Esophagus muscularis mucosa (tissue), 4 donors: ENCODE data around the gene TENT5C.

Experiments
- EP300 ChIP-seq: sonication (generic); formaldehyde crosslinking; IDR thresholded peaks from one replicate; pipeline ENCODE4 v1.6.1; 2017; ENCODE audit warnings: antibody characterized with exemption
- POLR2A ChIP-seq: fragments of 450-650 bp; IDR thresholded peaks from one replicate; pipeline ENCODE4 v1.6.1; 2017; ENCODE audit warnings: antibody characterized with exemption, moderate library complexity, mild to moderate bottlenecking, low read depth
- POLR2AphosphoS5 ChIP-seq, 2 donors: sonication (generic); formaldehyde crosslinking; IDR thresholded peaks; one replicate each; pipeline ENCODE4 v1.6.1; 2017; ENCODE audit warnings: antibody characterized with exemption in 2 of 2
- TF ChIP-seq, protein P1 (sequence below), 3 experiments: fragments of 200-600 bp in 2 of 3; fragments of 450-650 bp in 1 of 3; sonication (generic) in 2 of 3; IDR thresholded peaks; one replicate each; pipeline ENCODE4 v1.5.1; 2017 to 2019; ENCODE audit warnings: antibody characterized with exemption in 3 of 3, mild to moderate bottlenecking in 2 of 3, moderate library complexity in 1 of 3

DNA sequence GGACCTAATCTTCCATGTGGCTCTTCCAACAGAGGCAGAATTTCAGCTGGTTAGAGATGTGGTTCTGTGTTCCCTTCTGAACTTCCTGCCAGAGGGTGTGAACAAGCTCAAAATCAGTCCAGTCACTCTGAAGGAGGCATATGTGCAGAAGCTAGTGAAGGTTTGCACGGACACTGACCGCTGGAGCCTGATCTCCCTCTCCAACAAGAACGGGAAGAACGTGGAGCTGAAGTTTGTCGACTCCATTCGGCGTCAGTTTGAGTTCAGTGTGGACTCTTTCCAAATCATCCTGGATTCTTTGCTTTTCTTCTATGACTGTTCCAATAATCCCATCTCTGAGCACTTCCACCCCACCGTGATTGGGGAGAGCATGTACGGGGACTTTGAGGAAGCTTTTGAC is 17.3 kb downstream of the TENT5C start:
- TF ChIP-seq, protein P1, sequence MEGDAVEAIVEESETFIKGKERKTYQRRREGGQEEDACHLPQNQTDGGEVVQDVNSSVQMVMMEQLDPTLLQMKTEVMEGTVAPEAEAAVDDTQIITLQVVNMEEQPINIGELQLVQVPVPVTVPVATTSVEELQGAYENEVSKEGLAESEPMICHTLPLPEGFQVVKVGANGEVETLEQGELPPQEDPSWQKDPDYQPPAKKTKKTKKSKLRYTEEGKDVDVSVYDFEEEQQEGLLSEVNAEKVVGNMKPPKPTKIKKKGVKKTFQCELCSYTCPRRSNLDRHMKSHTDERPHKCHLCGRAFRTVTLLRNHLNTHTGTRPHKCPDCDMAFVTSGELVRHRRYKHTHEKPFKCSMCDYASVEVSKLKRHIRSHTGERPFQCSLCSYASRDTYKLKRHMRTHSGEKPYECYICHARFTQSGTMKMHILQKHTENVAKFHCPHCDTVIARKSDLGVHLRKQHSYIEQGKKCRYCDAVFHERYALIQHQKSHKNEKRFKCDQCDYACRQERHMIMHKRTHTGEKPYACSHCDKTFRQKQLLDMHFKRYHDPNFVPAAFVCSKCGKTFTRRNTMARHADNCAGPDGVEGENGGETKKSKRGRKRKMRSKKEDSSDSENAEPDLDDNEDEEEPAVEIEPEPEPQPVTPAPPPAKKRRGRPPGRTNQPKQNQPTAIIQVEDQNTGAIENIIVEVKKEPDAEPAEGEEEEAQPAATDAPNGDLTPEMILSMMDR (IDR thresholded peaks at IDR 0.05), result no peak
- TF ChIP-seq POLR2AphosphoS5 (IDR thresholded peaks at IDR 0.05) (no peak), POLR2A (no peak), EP300 (no peak)
